NCI-H82 (cell line): Measurements from ENCODE around the gene ADCK2.
"Not testable (repeated sequence)": the region's sequence is repeated elsewhere in the genome, so short reads cannot be mapped to it uniquely, and the experiment has no call there.

Source experiments
- DNase-seq: peaks from one replicate; lab custom pipeline; 2025; lab: John Stamatoyannopoulos, UW

ADCK2 gene

DNA sequence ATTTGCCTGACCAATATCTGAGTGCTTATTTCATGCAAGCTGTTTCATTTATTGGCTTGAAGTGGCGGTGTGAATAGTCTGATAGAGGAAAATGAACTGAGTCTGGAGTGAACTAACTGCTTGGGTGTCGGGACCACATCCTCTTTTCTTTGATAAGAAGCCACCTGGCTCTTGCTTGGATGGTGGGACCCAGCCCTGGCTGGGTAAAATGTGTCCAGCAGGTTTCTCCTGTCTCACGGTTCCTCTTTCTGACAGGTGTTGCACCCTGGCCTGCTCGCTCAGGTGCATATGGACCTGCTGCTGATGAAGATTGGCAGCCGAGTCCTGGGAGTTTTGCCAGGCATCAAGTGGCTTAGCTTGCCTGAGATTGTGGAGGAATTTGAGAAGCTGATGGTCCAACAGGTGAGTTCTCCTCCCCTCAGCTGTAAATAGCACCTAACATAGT is 1.6 kb downstream of the ADCK2 start:
- DNase-seq: no peak

DNA sequence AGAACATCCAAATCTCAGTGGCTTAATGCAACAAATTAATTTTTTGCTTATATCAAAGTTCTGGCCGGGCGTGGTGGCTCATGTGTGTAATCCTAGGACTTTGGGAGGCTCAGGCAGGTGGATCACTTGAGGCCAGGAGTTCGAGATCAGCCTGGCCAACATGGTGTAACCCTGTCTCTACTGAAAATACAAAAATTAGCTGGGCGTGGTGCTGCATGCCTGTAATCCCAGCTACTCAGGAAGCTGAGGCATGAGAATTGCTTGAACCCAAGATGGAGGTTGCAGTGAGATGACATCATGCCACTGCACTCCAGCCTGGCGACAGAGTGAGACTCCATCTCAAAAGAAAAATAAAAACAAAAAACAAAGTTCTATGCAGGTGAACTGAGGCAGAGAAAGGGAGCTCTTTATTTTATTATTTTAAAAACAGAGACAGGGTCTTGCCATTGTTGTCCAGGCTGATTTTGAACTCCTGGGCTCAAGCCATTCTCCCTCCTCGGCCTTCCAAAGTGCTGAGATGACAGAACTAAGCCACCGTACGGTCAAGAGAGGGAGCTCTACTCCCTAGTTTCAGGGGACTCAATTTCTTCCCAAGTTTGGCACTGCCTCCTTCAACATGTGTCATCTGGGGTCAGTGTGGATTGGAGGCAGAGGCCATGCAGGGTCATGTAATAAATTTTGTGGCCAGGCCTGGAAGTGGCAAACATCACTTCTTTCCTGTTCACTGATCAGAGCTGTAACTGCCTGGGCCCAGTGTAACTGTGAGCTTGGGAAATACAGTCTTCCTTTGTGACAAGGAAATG is 2.4 kb downstream of the ADCK2 start:
- peak; percentile 69 for DNase-seq

- no peak for DNase-seq
Observed at GRCh38 chr7:140675726-140676125, 3.0 kb downstream of the ADCK2 start.

GRCh38 chr7:140676306-140676705 is 3.6 kb downstream of the ADCK2 start:
- DNase-seq: no peak

- not testable (repeated sequence) for DNase-seq
Observed at GRCh38 chr7:140676956-140677355, 4.2 kb downstream of the ADCK2 start.

DNA sequence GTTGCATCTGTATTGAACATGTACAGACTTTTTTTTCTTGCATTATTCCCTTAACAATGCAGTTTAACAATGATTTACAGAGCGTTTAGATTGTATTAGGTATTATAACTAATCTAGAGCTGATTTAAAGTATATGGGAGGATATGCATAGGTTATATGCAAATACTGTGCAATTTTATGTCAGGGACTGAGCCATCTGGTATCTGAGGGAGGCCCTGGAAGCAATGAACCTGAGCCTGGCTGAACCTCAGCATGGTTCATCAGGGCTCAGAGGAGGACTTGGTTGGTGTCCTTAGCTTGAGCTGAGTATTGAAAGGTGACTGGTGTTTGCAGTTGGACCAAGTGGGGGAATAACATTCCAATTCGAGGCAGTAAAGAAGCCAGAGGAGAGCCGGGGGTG is 4.8 kb downstream of the ADCK2 start:
- DNase-seq: no peak

DNA sequence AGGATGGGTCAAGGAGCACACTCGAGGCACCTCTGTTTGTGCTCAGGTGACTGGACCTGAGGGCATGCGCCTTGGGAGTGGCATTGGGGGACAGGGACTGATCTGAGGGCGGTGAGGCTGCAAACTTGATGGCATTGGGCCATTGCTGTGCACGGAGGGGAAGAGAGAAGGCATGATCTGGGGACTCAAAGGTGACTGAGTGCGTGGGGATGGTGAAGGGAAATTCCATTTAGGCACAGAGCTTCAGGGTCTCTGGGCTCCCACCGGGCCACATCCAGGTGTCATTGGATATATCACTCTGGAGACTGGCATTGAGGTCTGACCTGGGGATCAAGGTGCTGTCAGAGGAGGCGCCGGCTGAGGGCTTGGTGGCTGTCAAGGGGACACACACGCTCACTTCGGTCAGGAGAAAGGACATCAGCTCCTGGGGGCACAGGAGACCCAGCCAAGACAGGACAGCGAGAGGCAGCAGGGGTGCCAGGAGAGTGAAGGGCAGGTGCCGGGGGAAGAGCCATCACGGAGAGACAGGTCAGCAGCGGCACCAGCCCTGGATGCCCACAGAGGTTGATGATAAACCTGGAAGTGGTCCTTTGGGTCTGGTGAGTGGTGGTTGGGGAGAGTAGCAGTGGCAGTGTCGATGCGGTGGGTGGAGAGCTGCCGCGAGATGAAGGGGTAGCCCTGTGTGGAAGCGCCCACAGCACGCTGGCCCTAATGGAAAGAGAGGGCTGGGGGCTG is 5.5 kb downstream of the ADCK2 start:
- no peak for DNase-seq

GRCh38 chr7:140678816-140679130 is 6.0 kb downstream of the ADCK2 start:
- no peak for DNase-seq

DNA sequence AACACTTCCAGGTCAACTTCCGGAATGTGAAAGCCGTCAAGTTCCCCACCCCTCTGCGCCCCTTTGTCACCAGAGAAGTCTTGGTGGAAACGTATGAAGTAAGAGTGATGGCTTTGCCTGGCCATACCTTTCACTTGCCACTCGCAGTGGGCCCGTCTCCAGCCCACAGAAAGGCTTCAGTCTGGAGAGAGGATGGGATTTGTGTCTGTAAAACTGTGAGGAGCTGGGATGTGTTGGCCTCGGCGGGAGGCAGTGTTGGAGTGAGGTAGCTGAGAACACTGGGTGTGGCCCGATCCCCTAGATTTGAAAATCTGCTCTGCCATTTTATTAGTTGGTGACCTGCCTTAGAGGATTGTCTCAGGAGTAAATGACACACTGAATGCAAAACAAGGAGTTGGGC is 6.4 kb downstream of the ADCK2 start:
- DNase-seq: no peak

- DNase-seq: no peak
Observed at GRCh38 chr7:140680886-140681285, 8.1 kb downstream of the ADCK2 start.

DNA sequence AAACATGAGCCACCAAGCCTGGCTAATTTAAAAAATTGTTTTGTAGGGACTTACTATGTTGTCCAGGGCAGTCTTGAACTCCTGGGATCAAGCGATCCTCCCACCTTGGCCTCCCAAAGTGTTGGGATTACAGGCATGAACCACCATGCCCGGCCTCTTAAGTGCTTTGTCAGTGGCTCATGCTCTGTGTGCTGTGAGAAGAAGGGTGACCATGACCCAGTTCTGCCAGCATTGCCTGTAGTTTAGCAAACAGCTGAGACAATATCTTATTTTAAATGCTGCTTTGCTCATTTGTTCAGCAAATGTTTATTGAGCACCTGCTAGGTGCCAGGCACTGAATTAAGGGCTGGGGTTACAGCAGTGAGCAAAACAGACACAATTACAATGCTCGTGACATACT is 9.0 kb downstream of the ADCK2 start:
- no peak for DNase-seq

DNA sequence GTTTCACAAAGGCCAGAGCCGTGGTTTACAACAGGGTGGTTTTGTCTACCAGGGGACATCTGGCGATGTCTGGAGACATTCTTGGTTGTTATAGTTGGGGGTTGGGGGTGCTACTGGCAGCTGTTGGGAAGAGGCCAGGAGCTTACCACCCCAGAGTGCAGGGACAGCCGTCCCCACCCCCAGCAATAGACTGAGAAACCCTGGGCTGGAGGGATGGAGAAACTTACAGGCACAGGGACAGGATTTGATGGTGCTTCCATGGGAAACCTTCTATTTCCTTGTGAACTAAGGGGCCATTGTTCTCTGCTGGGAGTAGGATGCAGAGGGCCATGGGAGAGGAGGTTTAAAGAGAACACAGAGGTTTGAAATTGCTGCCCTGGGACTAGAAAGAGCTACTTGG is 10.9 kb downstream of the ADCK2 start:
- DNase-seq: peak; percentile 38

- DNase-seq: no peak
Observed at GRCh38 chr7:140684066-140684950, 11.6 kb downstream of the ADCK2 start.

GRCh38 chr7:140685407-140686087 is 12.8 kb downstream of the ADCK2 start:
- no peak for DNase-seq

GRCh38 chr7:140686921-140687320 is 14.2 kb downstream of the ADCK2 start:
- DNase-seq: no peak

DNA sequence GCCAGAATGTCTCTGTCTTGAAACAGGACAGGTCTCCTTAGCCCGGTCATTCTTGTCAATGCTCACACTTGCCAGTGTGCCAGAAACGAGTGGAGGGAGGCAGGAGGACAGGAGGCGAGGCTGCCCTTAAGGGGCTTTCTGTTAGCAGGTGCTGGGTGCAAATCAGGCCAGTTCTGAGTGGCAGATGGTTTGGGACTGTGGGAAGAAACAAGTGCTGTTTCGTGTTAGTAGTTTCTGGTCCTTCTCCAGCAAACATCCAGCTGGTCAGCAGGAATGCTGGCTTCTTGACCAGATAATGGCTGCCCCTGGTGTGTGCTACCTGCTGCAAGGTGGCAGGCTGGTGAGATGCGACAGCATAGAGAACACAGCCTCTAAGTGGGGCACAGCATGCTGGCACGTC is 15.6 kb downstream of the ADCK2 start:
- no peak for DNase-seq

DNA sequence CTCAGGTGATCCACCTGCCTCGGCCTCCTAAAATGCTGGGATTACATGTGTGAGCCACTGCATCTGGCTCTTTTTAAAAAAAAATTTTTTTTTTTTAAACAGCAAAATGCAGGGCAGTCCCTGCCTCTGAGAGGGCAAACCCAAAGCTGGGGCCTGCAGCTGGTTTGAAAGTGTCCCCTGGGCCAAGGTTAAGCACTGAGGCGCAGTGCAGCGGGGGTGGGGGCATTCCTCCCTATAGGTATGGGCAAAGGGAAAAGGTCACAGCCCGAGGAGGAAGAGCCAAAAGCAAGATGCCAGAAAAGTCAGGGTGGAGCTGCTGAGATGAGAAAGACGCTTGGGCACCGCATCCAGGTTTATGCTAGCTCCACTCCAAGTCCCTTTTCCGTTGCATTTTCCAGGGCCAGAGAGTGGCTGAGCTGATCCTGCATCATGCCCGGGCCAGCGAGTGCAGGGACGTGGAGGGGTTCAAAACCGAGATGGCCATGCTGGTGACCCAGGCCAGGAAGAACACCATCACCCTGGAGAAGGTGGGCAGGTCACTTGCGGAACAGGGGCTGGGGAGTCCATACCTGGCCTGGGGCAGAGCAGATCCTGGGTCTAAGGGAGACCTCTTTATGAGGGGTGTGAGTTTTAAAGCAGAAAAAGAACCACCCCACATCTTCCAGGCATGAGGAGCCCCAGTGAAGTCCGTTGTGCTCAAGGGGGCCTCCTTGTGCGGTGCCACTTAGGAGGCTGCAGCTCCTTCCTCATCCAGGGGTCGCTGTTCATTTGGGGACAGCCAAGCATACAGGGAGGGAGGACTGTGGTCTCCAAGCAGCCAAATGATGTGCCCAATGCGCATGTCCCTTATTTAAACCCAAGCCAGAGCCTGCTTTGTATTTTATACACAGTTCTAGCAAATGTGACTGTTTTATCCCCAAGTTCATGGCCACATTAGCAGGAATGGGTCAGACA is 16.7 kb downstream of the ADCK2 start:
- no peak for DNase-seq

- DNase-seq: peak; percentile 16
Observed at GRCh38 chr7:140691376-140692045, 18.8 kb downstream of the ADCK2 start.

DNA sequence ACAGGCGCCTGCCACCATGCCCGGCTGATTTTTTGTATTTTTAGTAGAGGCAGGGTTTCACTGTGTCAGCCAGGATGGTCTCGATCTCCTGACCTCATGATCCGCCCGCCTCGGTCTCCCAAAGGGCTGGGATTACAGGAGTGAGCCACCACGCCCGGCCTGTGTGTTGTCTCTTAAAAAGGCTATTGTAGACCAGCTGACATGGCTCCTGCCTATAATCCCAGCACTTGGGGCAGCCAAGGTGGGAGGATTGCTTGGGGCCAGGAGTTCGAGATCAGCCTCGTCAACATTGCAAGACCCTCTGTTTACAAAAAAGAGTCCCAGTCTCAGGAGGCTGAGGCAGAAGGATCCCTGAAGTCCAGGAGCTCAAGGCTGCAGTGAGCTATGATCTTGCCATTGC is 21.1 kb downstream of the ADCK2 start:
- not testable (repeated sequence) for DNase-seq

DNA sequence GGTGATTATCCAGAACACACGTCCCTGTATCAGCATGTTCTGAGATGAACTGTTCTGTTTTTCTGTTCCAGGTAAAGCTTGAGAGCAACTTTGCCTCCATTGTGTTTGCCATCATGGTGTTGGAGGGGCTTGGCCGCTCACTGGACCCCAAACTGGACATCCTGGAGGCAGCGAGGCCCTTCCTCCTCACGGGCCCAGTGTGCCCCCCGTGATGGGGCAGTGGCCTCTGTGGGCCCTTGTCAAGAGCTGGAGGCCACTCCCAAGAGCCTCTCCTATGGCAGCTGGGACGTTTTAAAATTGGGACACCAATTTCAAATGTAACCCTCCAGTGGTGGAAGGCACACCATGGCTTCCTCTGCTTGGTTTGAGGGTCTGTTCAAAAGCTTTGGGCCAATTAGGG is 21.8 kb downstream of the ADCK2 start:
- no peak for DNase-seq
